IMR-90 (cell line): ENCODE data around the gene AP1S1. TPM values are rescaled to one million over a fixed set of nuclear protein-coding genes. Genes with fewer than 3 reads are reported as not detected.

Experiments used
- ATAC-seq: fragments of 200-7000 bp; cut with Tn5 transposase; 2 replicates; pipeline ENCODE4 v1.9.1; 2020; ENCODE audit warnings: low read depth, mild to moderate bottlenecking, moderate library complexity
- BruUV-seq: library from RNA; stranded (reverse); fragments of 400-500 nt; replicated peaks from 2 replicates; lab custom pipeline; 2021; lab: Mats Ljungman, UMichigan
- CTCF ChIA-PET: fragments of 300-600 bp; formaldehyde crosslinking; extraction: SDS; loops from one replicate; lab custom pipeline; 2021; ENCODE audit warnings: antibody characterized with exemption; lab: Yijun Ruan, JAX
- POLR2A ChIA-PET: fragments of 300-600 bp; sonication (Branson Sonifier 250); formaldehyde crosslinking; loops from one replicate; lab custom pipeline; 2022; ENCODE audit warnings: antibody characterized with exemption; ENCODE audit not compliant: unreplicated experiment; lab: Charles Lee
- DNase-seq: peaks from one replicate; pipeline ENCODE4 v3.0.0; 2013
- H2AFZ ChIP-seq: replicated peaks from 2 replicates; pipeline ENCODE3; 2013; ENCODE audit warnings: low read length, mild to moderate bottlenecking; ENCODE audit not compliant: poor library complexity
- H2AK5ac ChIP-seq: 2 replicates; pipeline ENCODE4 v1.6.1; 2013; ENCODE audit warnings: low read depth, low read length, inconsistent platforms
- H2AK9ac ChIP-seq: replicated peaks from 2 replicates; pipeline ENCODE3; 2013; ENCODE audit warnings: mild to moderate bottlenecking, low read depth, low read length, moderate library complexity; ENCODE audit not compliant: poor library complexity
- H2BK120ac ChIP-seq: 2 replicates; pipeline ENCODE4 v1.6.1; 2013; ENCODE audit warnings: low read depth, low read length, inconsistent platforms
- H2BK15ac ChIP-seq: 3 replicates; pipeline ENCODE4 v1.6.1; 2013; ENCODE audit warnings: low read depth, low read length, inconsistent platforms
- H2BK20ac ChIP-seq: 2 replicates; pipeline ENCODE4 v1.6.1; 2013; ENCODE audit warnings: low read depth, mild to moderate bottlenecking, inconsistent platforms, low read length, moderate library complexity
- H2BK5ac ChIP-seq: 2 replicates; pipeline ENCODE4 v1.6.1; 2013; ENCODE audit warnings: mild to moderate bottlenecking, low read depth, low read length, inconsistent platforms; ENCODE audit not compliant: poor library complexity, severe bottlenecking
- H3K14ac ChIP-seq: replicated peaks from 2 replicates; pipeline ENCODE4 v1.6.1; 2013; ENCODE audit warnings: low read depth, low read length, inconsistent platforms
- H3K18ac ChIP-seq: 2 replicates; pipeline ENCODE4 v1.6.1; 2013; ENCODE audit warnings: low read depth, low read length, control low read depth
- H3K23ac ChIP-seq: 2 replicates; pipeline ENCODE4 v1.6.1; 2013; ENCODE audit warnings: low read depth, low read length, inconsistent platforms
- H3K27ac ChIP-seq: 2 replicates; pipeline ENCODE4 v1.5.1; 2013; ENCODE audit warnings: mild to moderate bottlenecking, control low read depth, low read length; ENCODE audit not compliant: insufficient read depth
- H3K27me3 ChIP-seq: 2 replicates; pipeline ENCODE4 v1.6.1; 2013; ENCODE audit warnings: low read length; ENCODE audit not compliant: control insufficient read depth, insufficient read depth
- H3K36me3 ChIP-seq: 2 replicates; pipeline ENCODE4 v1.6.1; 2013; ENCODE audit warnings: low read length, mixed read lengths; ENCODE audit not compliant: control insufficient read depth, insufficient read depth
- H3K4ac ChIP-seq: 2 replicates; pipeline ENCODE4 v1.6.1; 2013; ENCODE audit warnings: low read depth, low read length, inconsistent platforms
- H3K4me1 ChIP-seq: 2 replicates; pipeline ENCODE4 v1.6.1; 2013; ENCODE audit warnings: low read length, mixed read lengths; ENCODE audit not compliant: control insufficient read depth, insufficient read depth
- H3K4me2 ChIP-seq: 2 replicates; pipeline ENCODE4 v1.6.1; 2013; ENCODE audit warnings: low read depth, mild to moderate bottlenecking, control low read depth, low read length, moderate library complexity
- H3K4me3 ChIP-seq: 2 replicates; pipeline ENCODE4 v1.5.1; 2013; ENCODE audit warnings: low read depth, mild to moderate bottlenecking, control low read depth, low read length, moderate library complexity; ENCODE audit not compliant: insufficient read depth
- H3K56ac ChIP-seq: 2 replicates; pipeline ENCODE4 v1.6.1; 2013; ENCODE audit warnings: low read length, inconsistent platforms; ENCODE audit not compliant: insufficient read depth; ENCODE audit errors: extremely low read depth
- H3K79me1 ChIP-seq, 2 experiments: 2 replicates each; pipeline ENCODE4 v1.6.1; 2013; ENCODE audit warnings: low read length in 2 of 2, inconsistent platforms in 1 of 2, low read depth in 1 of 2
- H3K9ac ChIP-seq: 2 replicates; pipeline ENCODE4 v1.6.1; 2013; ENCODE audit warnings: low read depth, low read length, control low read depth
- H3K9me1 ChIP-seq: 2 replicates; pipeline ENCODE4 v1.6.1; 2013; ENCODE audit warnings: low read length, inconsistent platforms; ENCODE audit not compliant: insufficient read depth
- H3K9me3 ChIP-seq: 2 replicates; pipeline ENCODE4 v1.6.1; 2013; ENCODE audit warnings: low read length; ENCODE audit not compliant: control insufficient read depth, insufficient read depth
- H4K20me1 ChIP-seq: 2 replicates; pipeline ENCODE4 v1.6.1; 2013; ENCODE audit warnings: low read length, inconsistent platforms; ENCODE audit not compliant: insufficient read depth
- H4K5ac ChIP-seq: 2 replicates; pipeline ENCODE4 v1.6.1; 2013; ENCODE audit warnings: mild to moderate bottlenecking, low read depth, low read length, control low read depth
- H4K8ac ChIP-seq, 2 experiments: 2 replicates each; pipeline ENCODE4 v1.6.1; 2013; ENCODE audit warnings: low read depth in 2 of 2, low read length in 2 of 2, control low read depth in 1 of 2, inconsistent platforms in 1 of 2
- H4K91ac ChIP-seq: 2 replicates; pipeline ENCODE4 v1.6.1; 2013; ENCODE audit warnings: low read depth, low read length, inconsistent platforms; ENCODE audit not compliant: insufficient read depth
- BHLHE40 ChIP-seq: fragments of 150-350 bp; IDR thresholded peaks from 2 replicates; pipeline ENCODE4 v1.6.1; 2016; ENCODE audit warnings: mild to moderate bottlenecking, low read depth, low read length
- CHD1 ChIP-seq: IDR thresholded peaks from 2 replicates; pipeline ENCODE4 v1.6.1; 2012; ENCODE audit warnings: low read depth, low read length, improper control_type of control experiment
- FOS ChIP-seq: fragments of 150-350 bp; IDR thresholded peaks from 2 replicates; pipeline ENCODE4 v1.6.1; 2016; ENCODE audit warnings: low read depth, low read length
- MAFK ChIP-seq: IDR thresholded peaks from 2 replicates; pipeline ENCODE4 v1.6.1; 2012; ENCODE audit warnings: low read depth, low read length, improper control_type of control experiment
- MXI1 ChIP-seq: IDR thresholded peaks from 2 replicates; pipeline ENCODE4 v1.6.1; 2012; ENCODE audit warnings: low read depth, mild to moderate bottlenecking, low read length, moderate library complexity, borderline replicate concordance
- POLR2A ChIP-seq: IDR thresholded peaks from 2 replicates; pipeline ENCODE4 v1.6.1; 2012; ENCODE audit warnings: mild to moderate bottlenecking, low read depth, low read length
- RAD21 ChIP-seq: IDR thresholded peaks from 2 replicates; pipeline ENCODE4 v1.6.1; 2012; ENCODE audit warnings: low read length, improper control_type of control experiment
- SMC3 ChIP-seq: fragments of 150-350 bp; IDR thresholded peaks from 2 replicates; pipeline ENCODE4 v1.6.1; 2016; ENCODE audit warnings: low read depth, mild to moderate bottlenecking, antibody characterized with exemption, low read length, moderate library complexity
- WGBS, 2 experiments: methylation state at CpG; one replicate each; pipeline versions ENCODE4 v1.1.5 to v1.1.7; 2013; ENCODE audit warnings: missing lambda C conversion rate in 2 of 2; ENCODE audit not compliant: insufficient read length in 1 of 2; ENCODE audit errors: extremely low coverage in 2 of 2; 5-methylcytosine and 5-hydroxymethylcytosine counted together
- dilution Hi-C: fragments of 300-500 bp; cut with HindIII; formaldehyde crosslinking; loops from one replicate; pipeline ENCODE4 v1.14.3; 2018; ENCODE audit warnings: low sequenced_read_pairs; ENCODE audit not compliant: unreplicated experiment
- in situ Hi-C: fragments of 300-500 bp; cut with MboI; formaldehyde crosslinking; loops from 3 replicates; pipeline ENCODE4 v1.14.3; 2019; ENCODE audit warnings: low sequenced_read_pairs, inconsistent platforms, mixed read lengths
- intact Hi-C: fragments of 100-400 bp; cut with micrococcal nuclease; formaldehyde crosslinking; loops from 2 replicates; pipeline ENCODE4 v1.10.0; 2022
- polyA plus RNA-seq, 3 experiments: library from polyadenylated mRNA; depleted of rRNA; stranded (reverse); fragments of >200 nt; gene quantifications; 2 replicates each; pipeline ENCODE4 v1.2.3, GENCODE V29; 2012; ENCODE audit warnings: low replicate concordance in 1 of 3
- total RNA-seq: library from RNA; depleted of rRNA; stranded (reverse); fragments of >200 nt; gene quantifications from 2 replicates; pipeline ENCODE4 v1.2.3, GENCODE V29; 2012
- TF ChIP-seq, protein P1 (sequence below): fragments of 150-350 bp; IDR thresholded peaks from 2 replicates; pipeline ENCODE4 v1.6.1; 2017; ENCODE audit warnings: mild to moderate bottlenecking, antibody characterized with exemption, low read length, low read depth

The AP1S1 gene
- total and polyA plus RNA-seq, 2 of the 4 experiments (the other 2 are of a cell fraction) = 187 to 295 TPM

DNA sequence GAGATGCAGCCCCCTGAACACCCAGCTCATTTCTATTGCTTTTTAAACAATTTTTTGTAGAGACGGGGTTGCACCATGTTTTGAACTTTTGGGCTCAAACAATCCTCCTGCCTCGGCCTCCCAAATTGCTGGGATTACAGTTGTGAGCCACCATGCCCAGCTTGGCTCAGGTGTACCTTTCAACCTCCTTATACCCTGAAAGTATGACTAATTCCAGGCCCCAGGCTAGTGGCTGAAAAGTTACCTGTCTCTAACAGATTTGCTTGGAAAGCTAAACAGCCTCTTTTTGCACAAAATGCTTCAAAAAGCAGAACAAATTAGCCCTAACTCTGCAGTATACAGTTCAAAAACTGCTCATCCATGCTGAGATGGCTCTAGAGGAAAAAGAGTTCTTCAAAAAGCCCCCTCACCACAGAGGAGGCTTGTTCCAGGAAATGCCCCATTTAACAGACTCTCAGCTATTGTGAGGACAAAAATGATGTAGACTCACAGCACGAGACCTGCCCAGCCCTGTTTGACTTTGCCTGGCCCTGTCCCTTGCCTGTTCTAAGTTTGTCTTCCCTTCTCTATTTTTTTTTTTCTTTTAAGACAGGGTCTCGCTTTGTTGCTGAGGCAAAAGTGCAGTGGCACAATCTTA is 13.4 kb upstream of the AP1S1 start:
- Histone ChIP-seq H2BK15ac (peak overlapping the region; percentile 43; the same call in 2 of the 3 replicates), H3K14ac (no peak overlapping the region), H3K4me3 (no peak overlapping the region), H3K18ac (no peak overlapping the region), H3K23ac (no peak overlapping the region), H4K20me1 (peaks cover 17% of the 10 kb centered on the region), H2AFZ (no peak overlapping the region), H3K4me2 (no peak overlapping the region), H3K9me1 (peaks cover 5% of the 10 kb centered on the region; the same call in 1 of the 2 replicates), H2BK20ac (peak overlapping the region; percentile 17; the same call in 1 of the 2 replicates), H4K91ac (no peak overlapping the region; the same call in 1 of the 2 replicates), H3K27me3 (peaks cover under 1% of the 10 kb centered on the region; the same call in 1 of the 2 replicates), H4K8ac (no peak overlapping the region; a peak in 1 of 4 replicates), H3K4ac (peak overlapping the region; percentile 60; the same call in 1 of the 2 replicates), H4K5ac (no peak overlapping the region), H3K36me3 (peaks cover 14% of the 10 kb centered on the region), H3K79me1 (peaks cover 0 to 11% of the 10 kb centered on the region in 2 experiments; a peak in 2 of 4 replicates), H3K27ac (no peak overlapping the region), H2AK9ac (no peak overlapping the region), H2BK120ac (peak overlapping the region; percentile 57; the same call in 1 of the 2 replicates), H3K9ac (no peak overlapping the region), H3K9me3 (no peaks in the 10 kb centered on the region), H2BK5ac (peak overlapping the region; percentile 28), H2AK5ac (peak overlapping the region; percentile 69; the same call in 1 of the 2 replicates), H3K4me1 (peaks cover 13% of the 10 kb centered on the region; the same call in 1 of the 2 replicates), H3K56ac (no peak overlapping the region)
- TF ChIP-seq SMC3 (no peak), MAFK (no peak), FOS (no peak), BHLHE40 (no peak), RAD21 (no peak), CHD1 (no peak), MXI1 (no peak), POLR2A (peak; percentile 81; the same call in 1 of the 2 replicates)
- TF ChIP-seq, protein P1, sequence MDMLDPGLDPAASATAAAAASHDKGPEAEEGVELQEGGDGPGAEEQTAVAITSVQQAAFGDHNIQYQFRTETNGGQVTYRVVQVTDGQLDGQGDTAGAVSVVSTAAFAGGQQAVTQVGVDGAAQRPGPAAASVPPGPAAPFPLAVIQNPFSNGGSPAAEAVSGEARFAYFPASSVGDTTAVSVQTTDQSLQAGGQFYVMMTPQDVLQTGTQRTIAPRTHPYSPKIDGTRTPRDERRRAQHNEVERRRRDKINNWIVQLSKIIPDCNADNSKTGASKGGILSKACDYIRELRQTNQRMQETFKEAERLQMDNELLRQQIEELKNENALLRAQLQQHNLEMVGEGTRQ = no peak
- DNase-seq = no peak
- ATAC-seq = no peak
- intact Hi-C loops = no loop called here
- WGBS, 2 experiments = 90% methylated on average over 2 of the region's 4 CpGs; no CpG with 5 or more reads in 1 of the 2 experiments
- dilution Hi-C loops = no loop called here
- CTCF ChIA-PET = interaction anchor here (2.1 kb wide), 1 partner anchor 51 kb away, joined by 8 read pairs; no protein-coding TSS in a partner anchor
- POLR2A ChIA-PET = interaction anchor here (1.8 kb wide), 1 partner anchor 56 kb away, joined by 4 read pairs; the partner anchor contains the start of gene TRIM56
- BruUV-seq = no TSS peak
- in situ Hi-C loops = no loop called here
